Right cardiac atrium (tissue), 5 donors: ENCODE data around the gene LGALS9. TPM values are rescaled to one million over a fixed set of nuclear protein-coding genes. Genes with fewer than 3 reads are reported as not detected.
A peak's percentile ranks its signal among the peaks of the same experiment; 100 is the strongest.

Experiments used
- ATAC-seq, 2 donors: fragments of 200-7000 bp; cut with Tn5 transposase; one replicate each; pipeline versions ENCODE4 v1.8.0 to v1.9.1; 2020; ENCODE audit warnings: moderate library complexity in 2 of 2, mild to moderate bottlenecking in 1 of 2
- DNase-seq, 3 donors: peaks; one replicate each; pipeline ENCODE4 v3.0.0-alpha.2; 2020
- H3K27ac ChIP-seq: one replicate; pipeline ENCODE4 v1.5.1; 2013; ENCODE audit warnings: mild to moderate bottlenecking, low read length, control low read depth, moderate library complexity
- H3K27me3 ChIP-seq: one replicate; pipeline ENCODE4 v1.6.1; 2013; ENCODE audit not compliant: control insufficient read depth, insufficient read depth
- H3K4me1 ChIP-seq: one replicate; pipeline ENCODE4 v1.6.1; 2013; ENCODE audit warnings: low read length; ENCODE audit not compliant: control insufficient read depth, insufficient read depth
- H3K4me3 ChIP-seq: one replicate; pipeline ENCODE4 v1.5.1; 2013; ENCODE audit warnings: low read length, control low read depth
- H3K9me3 ChIP-seq: one replicate; pipeline ENCODE4 v1.6.1; 2013; ENCODE audit warnings: low read length; ENCODE audit not compliant: control insufficient read depth
- WGBS: extraction: QIAGEN DNeasy Blood & Tissue Kit; methylation state at CpG from one replicate; pipeline ENCODE4 v1.1.7; 2013; 5-methylcytosine and 5-hydroxymethylcytosine counted together
- intact Hi-C, 4 donors: fragments of 100-400 bp; cut with DNase I; formaldehyde crosslinking; loops; one replicate each; pipeline versions ENCODE4 v1.11.0 to v1.14.0; 2022 to 2023
- polyA plus RNA-seq: library from polyadenylated mRNA; stranded (reverse); fragments of 200-250 nt; gene quantifications from one replicate; pipeline ENCODE4 v1.2.3, GENCODE V29; 2013
- total RNA-seq, 4 donors: library from RNA; stranded (reverse); fragmentation: NEBNext Ultra II Directional; extraction: Animal tissue kit (Norgen Biotek cat#: 25700); gene quantifications; one replicate each; pipeline ENCODE4 v1.2.1, GENCODE V29; 2021
- donor health status: healthy with polysubstance abuse.
- donor health status: DM: no; HTN: yes; CAD: no.
- donor health status: DM: no; HTN: no; CAD: no.
- donor health status: DM: no; HTN: yes; CAD: no; lungs with severe emphysema.
- donor health status: DM: yes; HTN: yes; CAD: no.

The LGALS9 gene
- total and polyA plus RNA-seq, 5 donors, result 8.9 to 30.5 (median 19.7) TPM

DNA sequence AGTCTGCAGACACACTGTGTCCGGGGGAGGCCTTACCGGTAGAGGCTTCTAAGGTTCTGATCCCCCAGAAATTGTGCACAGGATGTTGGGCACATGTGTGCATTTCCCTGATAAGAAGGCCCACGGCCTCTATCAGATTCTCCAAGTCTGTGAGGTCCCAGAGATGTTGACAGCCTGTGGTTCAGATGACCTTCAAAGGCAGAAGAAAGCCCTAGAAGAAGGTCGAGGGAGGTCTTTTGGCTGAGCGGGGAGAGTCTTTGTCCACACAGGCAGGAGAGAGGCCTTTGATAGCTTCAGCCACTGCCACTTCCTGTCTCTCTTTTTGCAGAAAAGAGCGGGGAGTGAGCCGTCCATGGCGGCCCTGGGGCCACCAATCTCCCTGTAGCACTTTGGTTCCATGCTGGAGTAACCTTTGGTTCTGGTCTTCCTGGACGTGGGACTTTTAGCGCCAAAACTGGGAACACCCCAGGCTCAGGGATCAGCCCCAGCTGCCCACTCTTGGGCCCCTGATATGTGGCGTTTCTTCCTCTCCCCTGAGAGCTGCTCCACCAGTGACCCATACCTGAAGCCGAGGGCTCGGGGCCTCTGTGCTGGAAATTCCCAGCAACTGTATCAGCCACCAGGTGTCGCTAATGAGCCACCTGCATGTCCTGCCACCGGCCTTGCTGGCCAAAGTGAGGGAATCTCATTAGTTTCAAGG, 28.1 kb upstream of the LGALS9 start:
- H3K9me3 ChIP-seq, result no peaks in the 10 kb centered on the region
- no peak overlapping the region for H3K4me3 ChIP-seq
- DNase-seq, result peak; percentile 70 to 89 (median 84)
- no peaks in the 10 kb centered on the region for H3K4me1 ChIP-seq
- peak; percentile 34 to 54 for ATAC-seq
- intact Hi-C loops, result loop anchor here in 3 of 4 donors (2.0 to 10.0 kb wide), 6 partner anchors 48 to 368 kb away; partner anchors contain the start of gene KSR1 (in 1 of the 3)
- no peak overlapping the region for H3K27ac ChIP-seq
- 46% methylated on average over 15 of the region's 15 CpGs for WGBS
- H3K27me3 ChIP-seq, result no peaks in the 10 kb centered on the region

DNA sequence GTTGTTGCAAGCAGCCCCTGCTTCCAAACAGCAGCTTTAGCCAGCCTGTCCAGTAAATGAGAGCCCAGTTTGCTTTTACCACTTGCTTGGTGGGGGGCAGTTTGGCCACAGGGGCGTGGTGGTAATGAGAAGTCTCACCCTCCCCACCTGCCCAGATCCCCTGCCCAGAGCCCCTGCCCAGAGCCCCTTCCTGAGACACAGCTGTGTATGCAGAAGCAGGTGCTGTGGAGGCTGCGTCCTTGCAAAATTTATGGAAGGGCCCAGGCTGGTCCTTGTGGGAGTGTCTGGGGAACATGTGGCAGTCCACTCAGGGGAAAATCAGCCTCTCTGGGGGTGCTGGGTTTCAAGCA, 27.6 kb upstream of the LGALS9 start:
- Histone ChIP-seq H3K9me3 (no peaks in the 10 kb centered on the region), H3K4me3 (no peak overlapping the region), H3K27me3 (no peaks in the 10 kb centered on the region), H3K4me1 (no peaks in the 10 kb centered on the region), H3K27ac (no peak overlapping the region)
- intact Hi-C loops, result loop anchor here in 3 of 4 donors (2.0 to 10.0 kb wide), 6 partner anchors 47 to 369 kb away; partner anchors contain the start of gene KSR1 (in 1 of the 3)
- peak; percentile 2 to 10 for ATAC-seq
- no peak for DNase-seq
- 91% methylated on average over 2 of the region's 2 CpGs for WGBS

DNA sequence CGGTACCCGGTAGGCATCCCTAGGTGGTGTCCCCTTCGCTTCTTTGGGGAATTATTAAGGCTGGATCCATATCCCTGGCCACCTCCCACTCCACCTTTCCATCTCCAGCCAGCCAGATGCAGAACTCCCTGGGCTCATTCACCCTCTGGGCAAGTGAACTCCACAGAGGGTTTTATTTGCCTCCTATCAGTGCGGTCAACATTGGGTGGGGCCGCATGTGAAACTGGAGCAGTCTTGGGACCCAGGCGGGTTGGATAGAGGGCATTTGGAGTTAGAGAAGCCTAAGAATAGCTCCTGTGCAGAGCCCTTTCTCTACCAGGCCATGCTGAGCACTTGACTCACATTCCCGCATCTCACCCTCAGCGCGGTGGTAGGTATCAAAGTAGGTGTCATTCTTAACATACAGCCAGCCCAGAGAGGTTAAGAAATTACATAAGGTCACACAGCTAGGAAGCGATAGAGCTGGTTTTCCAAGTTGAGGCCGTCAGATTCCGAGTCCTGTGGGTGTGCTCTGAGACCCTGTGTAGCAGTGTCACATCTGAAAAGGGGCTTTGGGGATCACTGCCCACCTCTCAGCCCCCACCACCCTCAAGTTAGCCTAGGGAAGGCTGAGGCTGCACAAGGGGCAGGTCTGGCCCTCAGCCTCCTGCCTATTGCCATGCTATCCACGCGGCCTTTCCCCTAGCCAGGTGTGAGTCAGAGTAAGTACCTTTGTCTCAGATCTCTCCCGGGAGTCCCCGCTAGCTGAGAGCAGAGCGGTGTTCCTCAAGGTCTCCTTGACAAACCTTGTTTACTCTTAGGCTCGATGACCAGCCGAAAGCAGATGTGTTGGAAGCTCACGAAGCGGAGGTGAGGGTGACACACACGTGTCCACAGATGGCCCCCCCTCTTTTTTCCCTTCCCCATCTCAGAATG, 26.9 kb upstream of the LGALS9 start:
- Histone ChIP-seq H3K4me1 (no peaks in the 10 kb centered on the region), H3K27me3 (no peaks in the 10 kb centered on the region), H3K9me3 (no peaks in the 10 kb centered on the region), H3K27ac (no peak overlapping the region), H3K4me3 (no peak overlapping the region)
- intact Hi-C loops, result loop anchor here in 3 of 4 donors (2.0 to 10.0 kb wide), 6 partner anchors 47 to 369 kb away; partner anchors contain the start of gene KSR1 (in 1 of the 3)
- 95% methylated on average over 22 of the region's 22 CpGs for WGBS
- ATAC-seq (no peak), DNase-seq (peak in 1 of 3 donors; percentile 39)

DNA sequence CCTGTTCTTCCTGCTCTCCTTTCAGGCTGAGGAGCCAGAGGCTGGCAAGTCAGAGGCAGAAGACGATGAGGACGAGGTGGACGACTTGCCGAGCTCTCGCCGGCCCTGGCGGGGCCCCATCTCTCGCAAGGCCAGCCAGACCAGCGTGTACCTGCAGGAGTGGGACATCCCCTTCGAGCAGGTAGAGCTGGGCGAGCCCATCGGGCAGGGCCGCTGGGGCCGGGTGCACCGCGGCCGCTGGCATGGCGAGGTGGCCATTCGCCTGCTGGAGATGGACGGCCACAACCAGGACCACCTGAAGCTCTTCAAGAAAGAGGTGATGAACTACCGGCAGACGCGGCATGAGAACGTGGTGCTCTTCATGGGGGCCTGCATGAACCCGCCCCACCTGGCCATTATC, 25.6 kb upstream of the LGALS9 start:
- DNase-seq, result peak in 1 of 3 donors; percentile 52
- Histone ChIP-seq H3K27ac (no peak overlapping the region), H3K9me3 (no peaks in the 10 kb centered on the region), H3K27me3 (no peaks in the 10 kb centered on the region), H3K4me3 (no peak overlapping the region), H3K4me1 (no peaks in the 10 kb centered on the region)
- no peak for ATAC-seq
- WGBS, result 98% methylated on average over 25 of the region's 25 CpGs
- intact Hi-C loops, result loop anchor here in 3 of 4 donors (2.0 to 10.0 kb wide), 4 partner anchors 42 to 371 kb away; no protein-coding TSS in a partner anchor

DNA sequence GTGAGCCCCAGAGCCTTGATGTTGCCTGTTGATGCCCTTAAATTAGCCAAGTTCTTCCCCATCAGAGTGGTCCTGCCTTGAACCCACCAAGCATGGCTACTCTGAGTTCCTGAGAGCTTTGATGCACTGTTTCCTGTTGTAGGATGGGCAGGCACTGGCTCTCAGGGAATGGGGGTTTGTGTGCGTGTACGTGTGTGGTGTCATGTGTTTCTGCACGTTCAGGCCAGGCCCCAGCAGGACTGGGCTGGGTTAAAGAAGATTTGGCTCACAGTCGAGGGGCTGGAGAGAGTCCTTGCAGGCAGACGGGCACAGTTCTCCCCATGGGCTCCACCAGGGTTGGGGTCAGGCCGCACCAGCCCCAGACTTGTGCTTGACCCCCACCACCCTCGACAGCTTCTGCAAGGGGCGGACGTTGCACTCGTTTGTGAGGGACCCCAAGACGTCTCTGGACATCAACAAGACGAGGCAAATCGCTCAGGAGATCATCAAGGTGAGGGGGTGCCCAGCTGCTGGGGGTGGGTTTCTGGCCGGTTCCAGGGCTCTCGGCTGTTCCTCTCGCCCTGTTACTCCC, 23.4 kb upstream of the LGALS9 start:
- ATAC-seq (no peak), DNase-seq (peak in 1 of 3 donors; percentile 30)
- Histone ChIP-seq H3K9me3 (no peaks in the 10 kb centered on the region), H3K4me3 (no peak overlapping the region), H3K4me1 (no peaks in the 10 kb centered on the region), H3K27me3 (no peaks in the 10 kb centered on the region), H3K27ac (no peak overlapping the region)
- WGBS, result 88% methylated on average over 16 of the region's 16 CpGs
- intact Hi-C loops, result loop anchor here (2.0 to 10.0 kb wide), 4 partner anchors 40 to 373 kb away; no protein-coding TSS in a partner anchor

DNA sequence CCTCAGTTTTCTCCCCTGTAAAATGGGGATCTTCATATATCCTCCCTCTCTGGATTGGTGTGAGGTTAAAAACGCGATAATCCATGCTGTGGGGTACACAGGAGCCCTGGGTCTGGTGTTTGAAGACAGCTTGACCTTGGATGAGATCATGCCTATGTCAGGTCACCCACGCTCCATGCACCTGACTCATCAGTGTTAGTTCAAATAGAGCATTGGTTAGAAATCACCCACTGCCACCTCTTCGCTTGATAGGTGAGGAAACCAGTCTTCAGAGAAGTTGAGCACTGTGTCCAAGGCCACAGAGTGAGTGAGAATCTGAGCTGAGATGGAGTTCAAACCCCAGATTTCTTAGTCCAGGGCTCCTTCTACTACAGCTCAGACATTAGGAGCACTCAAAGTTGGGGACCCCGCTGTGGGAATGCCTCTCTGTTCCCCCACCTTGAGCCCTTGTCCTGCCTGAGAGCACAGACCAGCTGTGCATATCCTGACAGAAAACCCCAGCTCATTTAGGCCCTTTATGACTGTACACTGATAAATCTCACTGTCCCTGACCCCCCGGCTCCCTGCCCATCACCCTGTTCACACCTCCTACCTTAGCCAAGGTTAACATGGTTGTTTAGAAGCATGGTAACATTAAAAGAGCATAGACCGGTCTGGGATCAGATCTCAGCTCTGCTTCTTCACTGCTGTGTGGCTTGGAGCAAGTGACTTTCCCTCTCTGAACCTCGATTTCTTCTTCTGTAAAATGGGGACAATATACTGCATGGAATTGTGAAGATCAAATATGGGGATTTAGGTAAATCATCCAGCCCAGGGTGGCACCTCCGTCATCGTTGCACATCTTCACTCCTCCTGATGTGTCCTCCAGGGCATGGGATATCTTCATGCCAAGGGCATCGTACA, 22.4 kb upstream of the LGALS9 start:
- WGBS, result 96% methylated on average over 11 of the region's 11 CpGs
- no peaks in the 10 kb centered on the region for H3K27me3 ChIP-seq
- no peak overlapping the region for H3K27ac ChIP-seq
- no peaks in the 10 kb centered on the region for H3K9me3 ChIP-seq
- H3K4me3 ChIP-seq, result no peak overlapping the region
- no peaks in the 10 kb centered on the region for H3K4me1 ChIP-seq
- intact Hi-C loops, result loop anchor here (2.0 to 10.0 kb wide), 4 partner anchors 39 to 374 kb away; no protein-coding TSS in a partner anchor
- ATAC-seq (no peak), DNase-seq (peak in 2 of 3 donors; percentile 2 to 18)

DNA sequence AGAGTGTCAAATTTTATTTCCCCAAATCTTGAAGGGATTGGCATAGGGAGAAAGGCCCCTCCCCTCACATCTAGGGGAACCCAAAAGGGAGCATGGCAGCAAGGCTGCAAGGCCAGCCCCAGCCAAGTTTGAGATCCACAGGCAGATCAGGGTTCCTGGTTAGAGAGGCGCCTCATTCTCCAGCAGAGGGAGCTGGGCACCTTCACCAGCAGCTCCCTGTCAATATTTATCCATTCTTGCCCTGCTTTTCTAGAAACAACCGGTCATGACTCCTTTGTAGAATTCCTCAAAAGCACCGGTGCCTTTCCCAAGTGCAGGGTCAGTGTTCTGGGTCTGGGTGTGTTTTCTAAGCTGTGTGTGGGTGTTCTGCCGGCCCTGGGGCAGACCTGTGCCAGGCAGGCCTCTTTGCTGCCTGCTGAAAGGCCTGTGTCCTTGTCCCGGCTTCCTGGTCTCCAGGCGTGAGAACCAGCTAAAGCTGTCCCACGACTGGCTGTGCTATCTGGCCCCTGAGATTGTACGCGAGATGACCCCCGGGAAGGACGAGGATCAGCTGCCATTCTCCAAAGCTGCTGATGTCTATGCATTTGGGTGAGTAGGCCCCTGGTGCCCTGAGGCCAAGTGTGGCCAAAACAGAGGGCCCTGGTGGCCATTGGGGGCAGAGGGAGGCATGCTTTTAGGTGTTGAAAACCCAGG, 21.2 kb upstream of the LGALS9 start:
- H3K9me3 ChIP-seq, result no peaks in the 10 kb centered on the region
- ATAC-seq, result peak; percentile 53 to 61
- H3K4me1 ChIP-seq, result no peaks in the 10 kb centered on the region
- DNase-seq, result peak in 2 of 3 donors; percentile 67 to 69
- intact Hi-C loops, result loop anchor here (2.0 to 10.0 kb wide), 4 partner anchors 38 to 375 kb away; no protein-coding TSS in a partner anchor
- no peaks in the 10 kb centered on the region for H3K27me3 ChIP-seq
- no peak overlapping the region for H3K27ac ChIP-seq
- 74% methylated on average over 11 of the region's 11 CpGs for WGBS
- H3K4me3 ChIP-seq, result no peak overlapping the region

DNA sequence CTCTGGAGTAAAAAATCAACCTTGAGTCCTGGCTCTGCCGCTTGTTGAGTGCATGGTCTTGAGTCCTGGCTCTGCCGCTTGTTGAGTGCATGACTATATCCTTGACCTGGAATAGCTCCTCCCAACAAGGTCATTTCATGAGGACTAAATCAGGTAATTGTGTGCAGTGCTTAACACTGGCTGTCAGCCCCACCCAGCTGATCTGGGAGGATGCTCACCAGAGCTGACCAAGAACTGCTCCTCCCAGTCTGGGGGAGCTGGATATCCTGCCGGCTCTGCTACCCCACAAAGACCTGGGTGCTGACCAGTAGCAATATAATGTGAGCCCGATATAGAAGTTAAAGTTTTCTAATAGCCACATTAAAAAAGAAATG, 20.7 kb upstream of the LGALS9 start:
- Histone ChIP-seq H3K4me1 (no peaks in the 10 kb centered on the region), H3K4me3 (no peak overlapping the region), H3K27me3 (no peaks in the 10 kb centered on the region), H3K27ac (no peak overlapping the region), H3K9me3 (no peaks in the 10 kb centered on the region)
- ATAC-seq, result peak; percentile 10 to 17
- WGBS, result 92% methylated on average over 4 of the region's 4 CpGs
- DNase-seq, result peak in 1 of 3 donors; percentile 4
- intact Hi-C loops, result loop anchor here in 1 of 4 donors (2.0 kb wide), 1 partner anchor 41 kb away; no protein-coding TSS in a partner anchor

DNA sequence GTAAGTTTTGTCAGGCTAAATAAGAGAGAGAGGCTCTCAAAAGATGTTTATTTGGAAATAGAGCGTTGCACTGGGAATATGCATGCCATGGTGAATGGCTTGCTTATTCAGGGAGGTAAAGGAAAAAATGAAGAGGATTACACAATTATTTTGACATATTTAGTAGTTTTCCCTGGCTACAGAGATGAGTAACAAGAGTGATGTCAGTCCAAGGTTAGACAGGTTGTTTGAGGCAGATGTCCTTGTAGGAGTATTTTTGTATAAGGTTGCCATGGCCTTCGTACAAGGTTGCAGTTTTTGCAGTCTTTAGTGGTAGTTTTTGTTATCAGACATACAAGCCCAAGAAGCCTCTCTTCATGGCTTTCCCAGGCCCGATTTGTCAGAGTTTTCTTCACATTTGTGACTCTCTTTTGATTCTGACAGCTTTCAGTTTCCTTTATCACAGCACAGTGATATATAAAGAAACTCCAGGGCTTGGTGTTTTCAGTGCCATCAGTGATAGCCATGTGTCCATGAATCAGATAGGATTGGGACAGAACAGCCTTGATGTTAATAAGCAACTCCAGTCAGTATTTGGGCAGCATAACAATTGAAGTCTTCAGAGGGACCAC, 18.7 kb upstream of the LGALS9 start:
- 74% methylated on average over 3 of the region's 3 CpGs for WGBS
- H3K9me3 ChIP-seq, result no peaks in the 10 kb centered on the region
- DNase-seq, result no peak
- H3K4me3 ChIP-seq, result no peak overlapping the region
- no peaks in the 10 kb centered on the region for H3K27me3 ChIP-seq
- H3K27ac ChIP-seq, result no peak overlapping the region
- no peaks in the 10 kb centered on the region for H3K4me1 ChIP-seq
- intact Hi-C loops, result no loop called here
- ATAC-seq, result no peak
